Urinary bladder (tissue), 4 donors: Measurements from ENCODE around the gene SCG3. TPM values are rescaled to one million over a fixed set of nuclear protein-coding genes. Genes with fewer than 3 reads are reported as not detected.
A peak's percentile ranks its signal among the peaks of the same experiment; 100 is the strongest.

ENCODE experiments used
- DNase-seq: peaks from one replicate; pipeline ENCODE4 v3.0.0-alpha.2; 2015; ENCODE audit errors: extremely low spot score
- H3K27ac ChIP-seq: one replicate; pipeline ENCODE4 v1.5.1; 2013; ENCODE audit warnings: low read depth, mild to moderate bottlenecking, moderate library complexity
- H3K36me3 ChIP-seq: one replicate; pipeline ENCODE4 v1.6.1; 2013; ENCODE audit warnings: mild to moderate bottlenecking, moderate library complexity; ENCODE audit not compliant: insufficient read depth
- H3K4me1 ChIP-seq: one replicate; pipeline ENCODE4 v1.6.1; 2013; ENCODE audit warnings: mild to moderate bottlenecking, moderate library complexity; ENCODE audit not compliant: insufficient read depth
- H3K4me3 ChIP-seq: one replicate; pipeline ENCODE4 v1.5.1; 2013; ENCODE audit warnings: low read depth, low read length
- WGBS: extraction: QIAGEN DNeasy Blood & Tissue Kit; methylation state at CpG from one replicate; pipeline ENCODE4 v1.1.7; 2013; 5-methylcytosine and 5-hydroxymethylcytosine counted together
- polyA plus RNA-seq: library from polyadenylated mRNA; stranded (reverse); fragments of 200-250 nt; gene quantifications from one replicate; pipeline ENCODE4 v1.2.3, GENCODE V29; 2013
- total RNA-seq: library from RNA; depleted of rRNA; stranded (reverse); fragments of >200 nt; gene quantifications from one replicate; pipeline ENCODE4 v1.2.3, GENCODE V29; 2014
- donor health status: healthy with polysubstance abuse.
- donor health status: healthy.

SCG3 gene
- total and polyA plus RNA-seq, 2 donors = 0.61 to 1.9 TPM

GRCh38 chr15:51750186-51750585 is 68.9 kb downstream of the SCG3 start:
- WGBS = 76% methylated on average over 4 of the region's 4 CpGs
- peaks cover 2% of the 10 kb centered on the region for H3K4me1 ChIP-seq
- no peak overlapping the region for H3K4me3 ChIP-seq
- no peak overlapping the region for H3K27ac ChIP-seq
- H3K36me3 ChIP-seq = no peaks in the 10 kb centered on the region
- no peak for DNase-seq

DNA sequence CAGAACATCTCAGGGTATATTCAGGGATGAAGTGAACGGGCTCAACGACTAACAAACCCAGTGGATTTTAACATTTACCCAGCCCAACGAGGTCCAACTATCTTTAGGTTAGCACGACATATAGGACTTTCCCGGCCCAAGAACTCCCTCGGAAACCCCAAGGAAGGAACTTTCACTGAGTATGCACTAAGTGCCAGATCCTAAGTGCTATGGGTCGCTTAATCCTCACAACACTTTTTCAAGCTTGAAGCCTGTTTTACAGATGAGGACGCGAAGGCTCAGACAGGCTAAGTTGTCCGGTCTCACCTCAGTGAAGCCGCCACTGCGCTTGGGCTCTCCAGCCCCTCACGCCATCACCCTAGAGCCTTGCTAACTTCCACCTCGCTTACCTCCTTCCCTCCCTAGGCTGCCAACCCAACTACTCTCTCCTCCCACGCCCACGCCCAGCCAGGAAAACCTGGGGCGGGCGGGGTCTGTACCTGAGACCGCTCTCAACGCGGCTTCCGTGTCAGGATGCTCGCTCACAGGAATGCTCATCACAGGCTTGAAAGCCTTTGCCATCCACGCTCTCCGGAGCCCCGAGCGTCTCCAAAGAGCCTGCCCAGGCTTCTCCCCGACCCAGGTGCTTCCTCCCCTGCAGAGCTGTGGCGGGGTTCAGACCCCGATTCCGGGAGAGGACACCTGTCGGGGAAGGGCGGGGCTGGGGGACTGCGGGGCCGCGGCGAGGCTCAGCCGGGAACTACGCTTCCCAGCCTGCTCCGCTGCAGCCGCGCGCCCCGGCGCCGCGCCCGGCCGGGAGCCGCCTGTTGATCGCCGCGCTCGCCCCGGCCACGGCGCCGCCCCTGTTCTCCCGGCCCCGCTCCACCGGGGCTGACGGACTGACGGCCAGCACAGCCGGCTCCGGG is 69.7 kb downstream of the SCG3 start, which contains the start of gene TMOD2:
Gene TMOD2 (plus strand): TSS at position 806 of the 905 bp plus-strand sequence. CDS start 14,845 bp downstream, outside the sequence.
- Histone ChIP-seq H3K27ac (no peak within 1 kb of the TSS), H3K36me3 (no peaks in the 10 kb centered on the region), H3K4me1 (peaks cover 2% of the 10 kb centered on the region), H3K4me3 (peak within 1 kb of the TSS; percentile 94)
- DNase-seq = no peak
- WGBS = 6% methylated on average over 65 of the region's 65 CpGs

- Histone ChIP-seq H3K36me3 (no peaks in the 10 kb centered on the region), H3K4me3 (peak overlapping the region; percentile 94), H3K4me1 (peaks cover 2% of the 10 kb centered on the region), H3K27ac (no peak overlapping the region)
- no peak for DNase-seq
- WGBS = 4% methylated on average over 71 of the region's 71 CpGs
These were observed 70.7 kb downstream of the SCG3 start for GRCh38 chr15:51751697-51752683.

DNA sequence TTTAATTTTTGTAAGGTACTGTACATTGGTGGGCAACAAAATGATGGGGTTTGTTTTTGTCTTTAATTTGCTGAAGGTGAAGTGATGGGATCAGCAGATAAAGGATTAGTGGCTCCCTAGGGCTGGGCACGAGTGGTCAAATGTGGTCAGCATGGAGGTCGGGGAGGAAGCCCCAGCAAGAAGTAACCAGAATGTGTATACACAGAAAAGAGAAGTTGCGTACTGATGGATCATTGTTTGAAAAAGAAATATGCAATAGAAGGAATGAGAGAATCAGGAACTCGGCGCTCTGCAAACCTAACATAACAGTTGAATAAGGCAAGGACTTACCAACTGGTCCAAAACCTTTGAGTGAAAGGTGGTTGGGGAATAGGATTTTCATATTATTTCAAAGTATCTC is 71.6 kb downstream of the SCG3 start:
- no peak overlapping the region for H3K27ac ChIP-seq
- no peaks in the 10 kb centered on the region for H3K36me3 ChIP-seq

DNA sequence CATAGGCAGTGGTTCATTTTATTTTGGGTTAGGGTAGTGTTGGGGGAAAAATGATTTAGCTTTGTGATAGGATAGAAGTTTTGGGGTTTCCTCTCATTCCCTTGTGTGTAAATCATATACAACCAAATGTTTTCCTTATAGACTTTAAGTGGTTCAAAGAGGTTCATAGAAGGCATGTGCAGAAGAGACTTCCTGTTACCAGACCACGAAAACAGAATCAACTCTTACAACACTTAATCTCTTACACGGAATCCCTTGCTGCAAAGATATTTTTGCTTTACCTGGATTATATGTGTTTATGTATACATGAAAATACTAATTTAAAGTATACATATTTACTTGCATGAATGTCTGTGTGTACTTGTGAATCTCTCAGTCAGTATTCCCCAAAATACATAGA is 73.0 kb downstream of the SCG3 start:
- Histone ChIP-seq H3K4me1 (peaks cover 2% of the 10 kb centered on the region), H3K27ac (no peak overlapping the region), H3K4me3 (no peak overlapping the region), H3K36me3 (no peaks in the 10 kb centered on the region)
- DNase-seq = no peak
- 79% methylated on average over 2 of the region's 2 CpGs for WGBS

More for the DNA sequence above, 71.6 kb downstream of the SCG3 start:
- no peak for DNase-seq
- Histone ChIP-seq H3K4me1 (peaks cover 2% of the 10 kb centered on the region), H3K4me3 (no peak overlapping the region)
- WGBS = 77% methylated on average over 5 of the region's 5 CpGs

- 74% methylated on average over 4 of the region's 4 CpGs for WGBS
- no peak for DNase-seq
- Histone ChIP-seq H3K4me3 (no peak overlapping the region), H3K27ac (no peak overlapping the region), H3K36me3 (no peaks in the 10 kb centered on the region), H3K4me1 (peaks cover 2% of the 10 kb centered on the region)
These were observed 74.5 kb downstream of the SCG3 start for GRCh38 chr15:51755790-51756189.

DNA sequence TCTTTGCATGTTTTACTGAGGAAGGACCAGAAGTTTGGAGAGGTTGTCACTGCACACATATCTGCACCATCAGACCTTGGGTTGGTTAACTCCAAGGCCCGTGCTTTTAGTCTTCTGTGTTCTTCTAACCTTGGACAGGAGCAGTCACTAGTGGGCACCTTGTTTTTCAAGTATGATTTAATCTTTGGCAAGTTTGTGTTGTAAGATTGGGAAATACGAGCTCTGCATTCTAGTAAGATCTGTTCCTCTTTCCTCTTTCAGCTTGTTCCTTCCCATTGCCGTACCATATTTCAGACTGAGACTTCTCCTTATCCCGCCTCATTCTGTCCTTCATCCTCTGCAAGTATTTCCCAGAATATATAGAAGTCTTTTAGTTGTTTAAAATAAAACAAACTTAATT is 75.2 kb downstream of the SCG3 start:
- 84% methylated on average over 4 of the region's 4 CpGs for WGBS
- Histone ChIP-seq H3K27ac (no peak overlapping the region), H3K4me3 (no peak overlapping the region), H3K36me3 (no peaks in the 10 kb centered on the region), H3K4me1 (no peaks in the 10 kb centered on the region)
- DNase-seq = no peak

DNA sequence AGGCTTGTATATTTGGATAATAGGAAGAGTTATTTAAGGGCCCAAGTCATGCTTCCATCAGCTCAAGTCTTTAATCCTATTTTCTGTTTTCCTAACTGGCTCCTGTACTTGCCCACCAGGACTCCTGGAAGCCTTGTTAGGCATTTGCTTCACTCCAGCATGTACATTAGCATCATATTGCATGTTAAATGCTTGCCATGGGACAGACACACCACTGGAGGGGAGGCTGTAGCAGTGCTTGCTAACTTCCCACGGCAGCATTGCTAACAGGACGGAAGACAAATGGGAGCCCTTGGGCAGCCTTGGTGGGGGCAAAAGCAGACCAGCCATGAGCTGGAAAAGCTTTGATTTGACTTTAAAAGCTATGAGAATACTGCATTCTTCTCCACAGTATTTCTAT is 76.1 kb downstream of the SCG3 start:
- Histone ChIP-seq H3K27ac (no peak overlapping the region), H3K36me3 (no peaks in the 10 kb centered on the region), H3K4me1 (no peaks in the 10 kb centered on the region), H3K4me3 (no peak overlapping the region)
- no peak for DNase-seq
- WGBS = 81% methylated on average over 2 of the region's 2 CpGs

GRCh38 chr15:51758645-51759044 is 77.3 kb downstream of the SCG3 start:
- WGBS = 15% methylated on average over 1 of the region's 1 CpG
- DNase-seq = no peak
- H3K4me3 ChIP-seq = no peak overlapping the region
- no peak overlapping the region for H3K27ac ChIP-seq
- no peaks in the 10 kb centered on the region for H3K4me1 ChIP-seq
- H3K36me3 ChIP-seq = no peaks in the 10 kb centered on the region

DNA sequence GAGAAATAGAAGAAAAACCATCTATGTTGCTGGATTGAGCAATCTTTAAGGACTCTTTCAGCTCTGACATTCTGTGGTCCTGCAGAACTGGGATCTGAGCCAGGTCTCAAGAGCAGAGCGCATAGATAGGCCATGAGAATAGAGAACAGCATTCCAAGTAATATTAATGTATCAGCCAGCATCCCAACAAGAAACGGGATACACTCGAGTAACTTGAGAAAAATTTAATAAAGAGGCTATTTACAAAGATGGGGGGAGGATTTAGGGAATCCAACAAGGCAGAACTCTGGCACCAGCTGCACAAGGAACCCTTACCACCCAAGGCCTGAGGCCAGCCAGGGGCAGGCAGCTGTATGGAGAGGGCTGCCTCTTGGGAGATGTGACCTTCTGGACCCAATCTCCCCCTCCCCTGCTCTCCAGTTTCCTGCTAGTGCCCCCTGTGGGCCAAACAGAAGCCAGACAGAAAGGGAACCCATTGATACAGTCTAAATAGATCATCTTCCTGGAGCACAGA is 78.3 kb downstream of the SCG3 start:
- Histone ChIP-seq H3K27ac (no peak overlapping the region), H3K4me1 (no peaks in the 10 kb centered on the region), H3K36me3 (no peaks in the 10 kb centered on the region), H3K4me3 (no peak overlapping the region)
- no peak for DNase-seq
- 35% methylated on average over 3 of the region's 3 CpGs for WGBS

DNA sequence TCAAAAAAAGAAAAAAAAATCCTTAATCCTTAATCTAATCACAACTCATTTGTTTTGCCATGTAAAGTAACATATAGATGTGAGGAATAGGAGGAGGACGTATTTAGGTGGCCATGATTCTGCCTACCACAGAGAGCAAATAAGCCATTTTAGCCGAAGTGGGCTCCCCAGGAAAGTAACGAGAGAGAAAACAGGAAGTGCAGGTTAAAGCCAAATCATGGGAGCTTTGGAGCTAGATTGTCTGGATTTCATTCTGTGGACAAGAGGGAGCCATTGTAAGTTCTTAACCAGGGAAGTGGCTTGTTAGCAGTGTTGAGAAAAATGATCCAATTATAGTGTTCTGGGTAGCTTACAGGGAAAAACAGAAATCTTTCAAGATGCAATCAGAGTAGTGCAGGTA is 79.5 kb downstream of the SCG3 start:
- WGBS = 68% methylated on average over 3 of the region's 3 CpGs
- H3K36me3 ChIP-seq = no peaks in the 10 kb centered on the region
- no peak overlapping the region for H3K27ac ChIP-seq
- H3K4me1 ChIP-seq = no peaks in the 10 kb centered on the region
- DNase-seq = no peak
- H3K4me3 ChIP-seq = no peak overlapping the region

DNA sequence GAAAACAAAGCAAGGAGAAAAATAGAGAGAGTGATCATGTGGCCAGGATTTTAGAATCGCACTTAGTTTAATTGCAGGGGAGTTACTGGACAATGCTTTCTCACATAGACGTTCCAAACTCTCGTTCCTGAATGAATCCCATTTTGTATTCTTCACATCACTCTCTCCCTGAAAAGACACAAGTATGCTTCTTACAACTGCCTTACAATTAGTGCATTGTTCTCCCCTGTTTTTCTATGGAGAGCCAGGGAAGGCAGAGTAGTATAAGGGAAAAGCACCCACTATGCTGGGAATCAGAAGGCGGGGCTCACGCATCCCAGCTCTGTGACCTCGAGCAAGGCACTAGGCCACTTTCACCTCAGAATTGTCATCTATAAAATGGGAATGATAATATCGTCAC is 84.4 kb downstream of the SCG3 start:
- Histone ChIP-seq H3K4me1 (no peaks in the 10 kb centered on the region), H3K36me3 (no peaks in the 10 kb centered on the region), H3K4me3 (no peak overlapping the region), H3K27ac (no peak overlapping the region)
- 90% methylated on average over 7 of the region's 7 CpGs for WGBS
- DNase-seq = no peak

GRCh38 chr15:51766341-51766740 is 85.0 kb downstream of the SCG3 start:
- no peak for DNase-seq
- H3K27ac ChIP-seq = no peak overlapping the region
- 83% methylated on average over 1 of the region's 1 CpG for WGBS
- no peaks in the 10 kb centered on the region for H3K4me1 ChIP-seq
- no peaks in the 10 kb centered on the region for H3K36me3 ChIP-seq
- no peak overlapping the region for H3K4me3 ChIP-seq
